Sigmoid colon (tissue), 7 donors: ENCODE results near the gene TCF3. TPM values are rescaled to one million over a fixed set of nuclear protein-coding genes. Genes with fewer than 3 reads are reported as not detected.

Experiments
- DNase-seq: peaks from one replicate; pipeline ENCODE4 v3.0.0-alpha.2; 2019
- H3K27ac ChIP-seq, 4 donors: fragments of 200-600 bp; sonication (generic); one replicate each; pipeline ENCODE4 v1.5.1; 2016 to 2019; ENCODE audit warnings: mild to moderate bottlenecking in 1 of 4
- H3K27me3 ChIP-seq, 3 donors: fragments of 200-600 bp; sonication (generic); one replicate each; pipeline ENCODE4 v1.5.1; 2019; ENCODE audit warnings: mild to moderate bottlenecking in 1 of 3
- H3K36me3 ChIP-seq, 4 donors: fragments of 200-600 bp; sonication (generic); one replicate each; pipeline ENCODE4 v1.5.1; 2016 to 2019
- H3K4me1 ChIP-seq, 4 donors: fragments of 200-600 bp; sonication (generic); one replicate each; pipeline ENCODE4 v1.5.1; 2017 to 2019
- H3K4me3 ChIP-seq, 4 donors: fragments of 200-600 bp; sonication (generic); one replicate each; pipeline ENCODE4 v1.5.1; 2017 to 2019; ENCODE audit warnings: mild to moderate bottlenecking in 2 of 4, moderate library complexity in 1 of 4
- H3K9me3 ChIP-seq, 4 donors: fragments of 200-600 bp in 3 of 4; sonication (generic) in 3 of 4; one replicate each; pipeline versions ENCODE4 v1.5.1 to v1.6.1; 2013 to 2019
- EP300 ChIP-seq, 4 donors: sonication (generic); formaldehyde crosslinking; IDR thresholded peaks; one replicate each; pipeline ENCODE4 v1.6.1; 2017; ENCODE audit warnings: antibody characterized with exemption in 4 of 4
- POLR2A ChIP-seq, 2 donors: fragments of 450-650 bp; IDR thresholded peaks; one replicate each; pipeline ENCODE4 v1.6.1; 2016; ENCODE audit warnings: antibody characterized with exemption in 2 of 2, mild to moderate bottlenecking in 2 of 2, moderate library complexity in 2 of 2
- POLR2AphosphoS5 ChIP-seq, 4 donors: sonication (generic); formaldehyde crosslinking; IDR thresholded peaks; one replicate each; pipeline ENCODE4 v1.6.1; 2017; ENCODE audit warnings: antibody characterized with exemption in 4 of 4
- WGBS, 2 donors: extraction: QIAGEN DNeasy Blood & Tissue Kit; methylation state at CpG; one replicate each; pipeline ENCODE4 v1.1.7; 2013; 5-methylcytosine and 5-hydroxymethylcytosine counted together
- intact Hi-C: fragments of 100-400 bp; cut with DNase I; formaldehyde crosslinking; loops from one replicate; pipeline ENCODE4 v1.15.1; 2023
- polyA plus RNA-seq, 3 donors: library from polyadenylated mRNA; stranded (reverse); fragments of 200-250 nt; gene quantifications; one replicate each; pipeline ENCODE4 v1.2.3, GENCODE V29; 2013
- total RNA-seq, 4 donors: library from RNA; depleted of rRNA; stranded (reverse); fragments of >200 nt; gene quantifications; one replicate each; pipeline ENCODE4 v1.1.0, GENCODE V29; 2016
- TF ChIP-seq, protein P1 (sequence below), 4 experiments: fragments of 450-650 bp in 3 of 4; fragments of 200-600 bp in 1 of 4; IDR thresholded peaks; one replicate each; pipeline ENCODE4 v1.5.1; 2016 to 2019; ENCODE audit warnings: antibody characterized with exemption in 4 of 4, mild to moderate bottlenecking in 3 of 4, moderate library complexity in 2 of 4
- donor health status: healthy with polysubstance abuse.
- donor health status: Bipolar disorder and iron deficiency.
- donor health status: healthy.

TCF3 gene
- total and polyA plus RNA-seq, 7 donors = 18.6 to 66.9 (median 30.8) TPM

DNA sequence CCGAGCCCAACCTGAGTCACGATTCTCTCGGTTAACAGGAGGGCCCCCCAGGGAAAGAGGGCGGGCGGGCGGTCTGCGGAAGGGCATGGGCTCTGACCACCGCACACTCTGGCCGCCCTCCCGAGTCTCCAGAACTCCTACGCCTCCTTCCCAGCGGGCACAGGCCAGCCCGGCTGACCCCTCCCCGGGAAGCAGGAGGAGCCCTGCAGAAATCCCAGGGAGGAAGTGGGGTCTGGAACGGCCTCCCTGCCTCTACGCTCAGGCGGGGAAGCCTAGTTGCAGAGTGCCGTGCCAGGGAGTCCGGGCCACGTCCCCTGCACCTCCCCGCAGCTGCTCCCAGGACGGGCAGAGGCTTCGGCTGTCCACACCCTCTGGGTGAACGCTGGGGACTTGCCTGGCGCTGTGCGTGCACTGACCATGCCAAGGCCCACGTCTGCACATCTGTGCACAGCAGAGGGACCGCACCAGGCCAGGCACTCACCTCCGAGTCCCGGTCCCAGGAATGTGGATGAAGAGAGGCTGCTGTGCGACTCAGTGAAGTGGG, 20.8 kb downstream of the TCF3 start:
- H3K4me3 ChIP-seq = no peak overlapping the region
- no peak overlapping the region for H3K27ac ChIP-seq
- intact Hi-C loops = no loop called here
- no peaks in the 10 kb centered on the region for H3K9me3 ChIP-seq
- TF ChIP-seq POLR2A (IDR thresholded peaks at IDR 0.05) (no peak), POLR2AphosphoS5 (IDR thresholded peaks at IDR 0.05) (no peak), EP300 (IDR thresholded peaks at IDR 0.05) (no peak)
- TF ChIP-seq, protein P1, sequence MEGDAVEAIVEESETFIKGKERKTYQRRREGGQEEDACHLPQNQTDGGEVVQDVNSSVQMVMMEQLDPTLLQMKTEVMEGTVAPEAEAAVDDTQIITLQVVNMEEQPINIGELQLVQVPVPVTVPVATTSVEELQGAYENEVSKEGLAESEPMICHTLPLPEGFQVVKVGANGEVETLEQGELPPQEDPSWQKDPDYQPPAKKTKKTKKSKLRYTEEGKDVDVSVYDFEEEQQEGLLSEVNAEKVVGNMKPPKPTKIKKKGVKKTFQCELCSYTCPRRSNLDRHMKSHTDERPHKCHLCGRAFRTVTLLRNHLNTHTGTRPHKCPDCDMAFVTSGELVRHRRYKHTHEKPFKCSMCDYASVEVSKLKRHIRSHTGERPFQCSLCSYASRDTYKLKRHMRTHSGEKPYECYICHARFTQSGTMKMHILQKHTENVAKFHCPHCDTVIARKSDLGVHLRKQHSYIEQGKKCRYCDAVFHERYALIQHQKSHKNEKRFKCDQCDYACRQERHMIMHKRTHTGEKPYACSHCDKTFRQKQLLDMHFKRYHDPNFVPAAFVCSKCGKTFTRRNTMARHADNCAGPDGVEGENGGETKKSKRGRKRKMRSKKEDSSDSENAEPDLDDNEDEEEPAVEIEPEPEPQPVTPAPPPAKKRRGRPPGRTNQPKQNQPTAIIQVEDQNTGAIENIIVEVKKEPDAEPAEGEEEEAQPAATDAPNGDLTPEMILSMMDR (IDR thresholded peaks at IDR 0.05) = no peak
- DNase-seq = no peak
- no peaks in the 10 kb centered on the region for H3K4me1 ChIP-seq
- 94% methylated on average over 31 of the region's 31 CpGs for WGBS, 2 donors
- peaks cover 0 to 37% (median 6%) of the 10 kb centered on the region in 4 donors for H3K36me3 ChIP-seq
- H3K27me3 ChIP-seq = no peaks in the 10 kb centered on the region

GRCh38 chr19:1630811-1631210, 21.6 kb downstream of the TCF3 start:
- Histone ChIP-seq H3K27ac (no peak overlapping the region), H3K4me1 (no peaks in the 10 kb centered on the region), H3K9me3 (no peaks in the 10 kb centered on the region), H3K36me3 (peaks cover 0 to 41% (median 6%) of the 10 kb centered on the region in 4 donors), H3K27me3 (no peaks in the 10 kb centered on the region), H3K4me3 (no peak overlapping the region)
- no peak for TF ChIP-seq POLR2A (IDR thresholded peaks at IDR 0.05)
- WGBS, 2 donors = 94% methylated on average over 17 of the region's 17 CpGs
- no peak for DNase-seq
- intact Hi-C loops = no loop called here

DNA sequence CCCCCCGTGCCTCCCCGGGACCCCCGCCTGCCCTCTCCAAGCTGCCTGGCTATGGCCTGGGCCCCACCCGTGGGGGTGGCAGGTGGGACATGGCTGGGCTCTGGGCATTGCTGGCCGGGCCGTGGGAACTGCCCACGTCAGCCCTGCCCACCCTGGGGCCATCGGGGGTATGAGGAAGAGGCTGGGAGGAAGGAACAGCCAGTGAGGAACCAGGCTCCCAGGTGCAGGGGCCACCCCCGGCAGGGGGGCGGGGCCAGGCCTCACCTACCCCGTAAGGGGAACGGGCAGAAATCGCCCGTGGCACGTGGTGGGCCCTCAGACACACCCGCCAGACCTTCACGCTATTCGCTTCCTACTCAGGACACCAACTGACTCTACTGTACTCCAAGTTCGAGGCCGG, 22.4 kb downstream of the TCF3 start:
- Histone ChIP-seq H3K36me3 (peaks cover 0 to 48% (median 7%) of the 10 kb centered on the region in 4 donors), H3K4me3 (no peak overlapping the region), H3K27ac (no peak overlapping the region), H3K27me3 (no peaks in the 10 kb centered on the region), H3K9me3 (no peaks in the 10 kb centered on the region), H3K4me1 (no peaks in the 10 kb centered on the region)
- intact Hi-C loops = no loop called here
- 85 to 91% methylated on average over 20 of the region's 20 CpGs for WGBS, 2 donors
- no peak for DNase-seq
- TF ChIP-seq, protein P1 (IDR thresholded peaks at IDR 0.05) = no peak
- TF ChIP-seq POLR2AphosphoS5 (IDR thresholded peaks at IDR 0.05) (no peak), POLR2A (IDR thresholded peaks at IDR 0.05) (no peak), EP300 (IDR thresholded peaks at IDR 0.05) (no peak)

DNA sequence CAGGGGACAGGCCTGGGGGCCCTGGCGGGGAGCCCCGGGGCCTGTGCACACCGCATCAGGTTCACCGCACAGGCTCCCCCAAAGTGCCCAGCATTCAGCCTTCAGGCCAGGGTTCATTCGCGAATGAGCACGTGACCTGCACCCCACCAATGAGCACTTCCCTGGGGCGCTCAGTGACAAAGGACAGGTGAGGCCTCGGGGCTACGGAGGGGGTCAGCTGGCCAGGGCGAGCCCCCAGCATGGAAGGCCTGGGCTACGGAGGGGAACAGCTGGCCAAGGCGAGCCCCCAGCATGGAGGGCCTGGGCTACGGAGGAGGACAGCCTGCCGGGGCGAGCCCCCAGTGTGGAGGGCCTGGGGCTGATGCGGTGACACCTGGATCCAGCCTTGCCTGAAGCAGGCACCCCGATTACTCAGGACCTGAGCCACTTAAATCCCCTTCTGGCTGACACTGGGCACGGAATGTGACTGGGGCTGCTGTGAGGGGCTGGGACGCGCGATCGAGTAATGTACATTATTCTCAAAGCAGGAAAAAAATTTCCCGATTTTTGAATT, 23.1 kb downstream of the TCF3 start:
- Histone ChIP-seq H3K27me3 (no peaks in the 10 kb centered on the region), H3K4me1 (no peaks in the 10 kb centered on the region), H3K36me3 (peaks cover 0 to 46% (median 7%) of the 10 kb centered on the region in 4 donors), H3K4me3 (no peak overlapping the region), H3K9me3 (no peaks in the 10 kb centered on the region), H3K27ac (no peak overlapping the region)
- intact Hi-C loops = no loop called here
- WGBS, 2 donors = 97 to 98% methylated on average over 24 of the region's 24 CpGs
- TF ChIP-seq EP300 (IDR thresholded peaks at IDR 0.05) (no peak), POLR2A (IDR thresholded peaks at IDR 0.05) (no peak), POLR2AphosphoS5 (IDR thresholded peaks at IDR 0.05) (no peak)
- TF ChIP-seq, protein P1 (IDR thresholded peaks at IDR 0.05) = no peak
- DNase-seq = no peak

- Histone ChIP-seq H3K36me3 (peaks cover 0 to 45% (median 2%) of the 10 kb centered on the region in 4 donors), H3K27me3 (no peaks in the 10 kb centered on the region), H3K9me3 (no peaks in the 10 kb centered on the region), H3K27ac (no peak overlapping the region), H3K4me3 (no peak overlapping the region), H3K4me1 (no peaks in the 10 kb centered on the region)
- intact Hi-C loops = no loop called here
- no peak for DNase-seq
- WGBS, 2 donors = 94 to 95% methylated on average over 17 of the region's 17 CpGs
- TF ChIP-seq POLR2A (IDR thresholded peaks at IDR 0.05) = no peak
- no peak for TF ChIP-seq EP300 (IDR thresholded peaks at IDR 0.05)
- TF ChIP-seq POLR2AphosphoS5 (IDR thresholded peaks at IDR 0.05) = no peak
- TF ChIP-seq, protein P1 (IDR thresholded peaks at IDR 0.05) = no peak
These were observed 25.2 kb downstream of the TCF3 start for GRCh38 chr19:1627194-1627593.
